AG04450 (cell line): ENCODE data around the gene SNAPC3. TPM values are rescaled to one million over a fixed set of nuclear protein-coding genes. Genes with fewer than 3 reads are reported as not detected.
"Not testable (repeated sequence)": the region's sequence is repeated elsewhere in the genome, so short reads cannot be mapped to it uniquely, and the experiment has no call there.

Source experiments
- CTCF ChIA-PET: fragments of 300-600, 350-600 bp; formaldehyde crosslinking; extraction: SDS; loops from one replicate; lab custom pipeline; 2022; ENCODE audit warnings: antibody characterized with exemption, inconsistent platforms; lab: Charles Lee
- POLR2A ChIA-PET: fragments of 350-600 bp; formaldehyde crosslinking; extraction: SDS; loops from one replicate; lab custom pipeline; 2021; ENCODE audit warnings: antibody characterized with exemption, inconsistent platforms; lab: Yijun Ruan, JAX
- DNase-seq: peaks from one replicate; pipeline ENCODE4 v3.0.0-alpha.2; 2011; ENCODE audit warnings: low read depth, low spot score
- H3K27ac ChIP-seq: one replicate; pipeline ENCODE4 v1.5.1; 2012; ENCODE audit warnings: low read depth, low read length, control low read depth
- H3K27me3 ChIP-seq: one replicate; pipeline ENCODE4 v1.6.0; 2012; ENCODE audit warnings: low read length; ENCODE audit not compliant: control insufficient read depth, insufficient read depth
- H3K4me3 ChIP-seq: 2 replicates; pipeline ENCODE4 v1.5.1; 2011; ENCODE audit warnings: mild to moderate bottlenecking, low read depth, low read length, control low read depth
- H3K9me3 ChIP-seq: 2 replicates; pipeline ENCODE4 v1.5.1; 2012; ENCODE audit warnings: low read length; ENCODE audit not compliant: control insufficient read depth, insufficient read depth
- polyA plus RNA-seq: library from polyadenylated mRNA; depleted of rRNA; stranded (reverse); fragments of >200 nt; gene quantifications from 2 replicates; pipeline ENCODE4 v1.2.3, GENCODE V29; 2011
- TF ChIP-seq, protein P1 (sequence below): IDR thresholded peaks from 2 replicates; pipeline ENCODE4 v1.5.1; 2011; ENCODE audit warnings: low read depth, low read length, control low read depth, inconsistent platforms

The SNAPC3 gene
- polyA plus RNA-seq, 1 experiment, result 45.3 TPM

DNA sequence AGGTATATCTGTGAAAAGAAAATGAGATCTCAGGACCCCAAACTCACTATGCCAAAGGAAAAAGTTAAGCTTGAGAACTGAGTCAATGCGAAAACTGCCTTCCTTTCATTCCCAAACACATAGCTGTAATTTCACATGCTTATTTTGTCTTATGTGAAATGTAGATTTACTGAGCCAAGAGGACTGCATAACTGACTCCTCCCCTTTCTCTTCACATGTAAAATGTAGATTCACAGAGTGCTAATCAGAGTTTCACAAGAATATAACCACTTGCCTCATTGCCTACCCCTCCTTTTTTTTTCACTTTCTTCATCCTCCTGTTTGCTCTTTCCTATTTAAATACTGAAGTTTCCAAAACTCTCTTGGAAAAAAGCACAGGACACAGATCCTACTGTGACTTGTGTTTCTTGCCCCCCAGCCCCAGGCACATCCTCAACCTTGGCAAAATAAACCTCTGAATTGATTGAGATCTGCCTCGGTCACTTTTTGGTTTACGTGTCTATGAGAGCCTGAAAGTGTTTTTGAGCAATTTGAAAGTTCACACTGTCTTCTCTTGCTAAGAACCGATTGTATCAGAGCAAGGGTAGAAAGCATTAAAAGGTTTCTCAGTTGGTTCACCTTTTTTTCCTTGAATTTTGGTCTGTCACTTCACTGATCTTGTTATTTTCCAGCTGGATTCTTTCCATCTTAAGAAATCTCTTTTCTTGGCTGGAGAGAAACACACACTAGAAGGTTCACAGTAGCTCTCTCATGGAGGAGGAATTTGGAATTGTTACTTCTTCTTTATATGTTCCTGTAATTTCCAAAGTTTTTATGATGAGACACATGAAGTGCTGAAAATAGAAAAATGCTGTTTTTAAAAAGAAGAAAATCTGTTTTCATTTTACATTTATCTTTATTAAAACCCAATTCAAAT lies 44.8 kb upstream of the SNAPC3 start:
- no peaks in the 10 kb centered on the region for H3K27me3 ChIP-seq
- peaks cover 4% of the 10 kb centered on the region for H3K9me3 ChIP-seq
- TF ChIP-seq, protein P1, sequence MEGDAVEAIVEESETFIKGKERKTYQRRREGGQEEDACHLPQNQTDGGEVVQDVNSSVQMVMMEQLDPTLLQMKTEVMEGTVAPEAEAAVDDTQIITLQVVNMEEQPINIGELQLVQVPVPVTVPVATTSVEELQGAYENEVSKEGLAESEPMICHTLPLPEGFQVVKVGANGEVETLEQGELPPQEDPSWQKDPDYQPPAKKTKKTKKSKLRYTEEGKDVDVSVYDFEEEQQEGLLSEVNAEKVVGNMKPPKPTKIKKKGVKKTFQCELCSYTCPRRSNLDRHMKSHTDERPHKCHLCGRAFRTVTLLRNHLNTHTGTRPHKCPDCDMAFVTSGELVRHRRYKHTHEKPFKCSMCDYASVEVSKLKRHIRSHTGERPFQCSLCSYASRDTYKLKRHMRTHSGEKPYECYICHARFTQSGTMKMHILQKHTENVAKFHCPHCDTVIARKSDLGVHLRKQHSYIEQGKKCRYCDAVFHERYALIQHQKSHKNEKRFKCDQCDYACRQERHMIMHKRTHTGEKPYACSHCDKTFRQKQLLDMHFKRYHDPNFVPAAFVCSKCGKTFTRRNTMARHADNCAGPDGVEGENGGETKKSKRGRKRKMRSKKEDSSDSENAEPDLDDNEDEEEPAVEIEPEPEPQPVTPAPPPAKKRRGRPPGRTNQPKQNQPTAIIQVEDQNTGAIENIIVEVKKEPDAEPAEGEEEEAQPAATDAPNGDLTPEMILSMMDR, result no peak
- no peak overlapping the region for H3K27ac ChIP-seq
- ChIA-PET CTCF (no interaction called here), POLR2A (interaction anchor here (0.5 kb wide), 1 partner anchor 19 kb away, joined by 8 read pairs; no protein-coding TSS in a partner anchor)
- no peak overlapping the region for H3K4me3 ChIP-seq
- DNase-seq, result no peak

DNA sequence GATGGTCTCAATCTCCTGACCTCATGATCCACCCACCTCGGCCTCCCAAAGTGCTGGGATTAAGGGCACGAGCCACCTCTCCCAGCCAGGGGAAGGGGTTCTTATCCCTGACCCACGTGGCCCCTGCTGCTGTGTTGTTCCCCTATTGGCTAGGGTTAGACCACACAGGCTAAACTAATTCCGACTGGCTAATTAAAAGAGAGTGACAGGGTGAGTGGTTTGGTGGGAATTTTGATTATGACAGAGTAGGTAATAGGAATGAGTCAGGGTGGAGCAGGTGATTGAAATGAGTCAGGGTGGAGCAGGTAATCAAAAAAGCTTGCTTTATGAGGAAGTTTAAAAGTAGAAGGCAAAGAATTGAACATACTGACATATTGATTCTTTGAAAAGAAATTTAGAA lies 43.4 kb upstream of the SNAPC3 start:
- DNase-seq, H3K27me3 ChIP-seq, H3K4me3 ChIP-seq, H3K27ac ChIP-seq, POLR2A ChIA-PET, H3K9me3 ChIP-seq: not testable (repeated sequence)
- CTCF ChIA-PET, result interaction anchor here (0.6 kb wide), 1 partner anchor 88 kb away, joined by 9 read pairs; no protein-coding TSS in a partner anchor

DNA sequence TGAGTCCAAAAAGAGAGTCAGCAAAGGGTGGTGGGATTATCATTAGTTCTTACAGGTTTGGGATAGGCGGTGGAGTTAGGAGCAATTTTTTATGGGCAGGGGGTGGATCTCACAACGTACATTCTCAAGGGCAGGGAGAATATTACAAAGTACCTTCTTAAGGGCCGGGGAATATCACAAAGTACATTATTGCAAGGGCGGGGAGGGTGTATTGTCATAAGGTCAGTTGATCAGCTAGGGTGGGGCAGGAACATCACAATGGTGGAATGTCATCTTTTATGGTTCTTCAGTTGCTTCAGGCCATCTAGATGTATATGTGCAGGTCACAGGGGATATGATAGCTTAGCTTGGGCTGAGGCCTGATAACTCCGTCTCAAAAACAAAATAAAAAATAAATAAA lies 42.8 kb upstream of the SNAPC3 start:
- H3K27ac ChIP-seq, H3K4me3 ChIP-seq, H3K27me3 ChIP-seq, H3K9me3 ChIP-seq, DNase-seq, POLR2A ChIA-PET: not testable (repeated sequence)
- CTCF ChIA-PET, result interaction anchor here (0.6 kb wide), 1 partner anchor 155 kb away, joined by 3 read pairs; no protein-coding TSS in a partner anchor

DNA sequence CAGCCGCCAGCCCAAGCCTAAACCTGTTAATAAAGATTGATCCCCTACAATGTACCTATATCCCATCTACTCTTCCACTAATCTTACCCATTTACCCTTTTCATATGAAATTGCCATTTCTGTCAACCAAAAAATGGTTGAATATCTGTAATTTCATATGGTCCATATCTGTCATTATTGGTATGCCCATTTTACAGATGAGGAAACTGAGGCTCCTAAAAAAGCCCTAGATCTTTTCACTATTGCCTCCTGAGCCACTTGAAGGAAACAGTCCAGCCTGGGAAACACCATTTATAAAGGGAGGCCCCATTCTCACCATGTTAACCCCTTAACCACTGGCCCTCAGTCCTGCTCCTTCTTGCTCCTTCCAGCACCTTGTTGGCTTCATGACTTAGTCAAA lies 41.2 kb upstream of the SNAPC3 start:
- H3K27ac ChIP-seq, result no peak overlapping the region
- H3K9me3 ChIP-seq, result no peaks in the 10 kb centered on the region
- DNase-seq, result no peak
- POLR2A ChIA-PET, result no interaction called here
- H3K4me3 ChIP-seq, result no peak overlapping the region
- CTCF ChIA-PET, result no interaction called here
- H3K27me3 ChIP-seq, result no peaks in the 10 kb centered on the region
- TF ChIP-seq, protein P1, result no peak

DNA sequence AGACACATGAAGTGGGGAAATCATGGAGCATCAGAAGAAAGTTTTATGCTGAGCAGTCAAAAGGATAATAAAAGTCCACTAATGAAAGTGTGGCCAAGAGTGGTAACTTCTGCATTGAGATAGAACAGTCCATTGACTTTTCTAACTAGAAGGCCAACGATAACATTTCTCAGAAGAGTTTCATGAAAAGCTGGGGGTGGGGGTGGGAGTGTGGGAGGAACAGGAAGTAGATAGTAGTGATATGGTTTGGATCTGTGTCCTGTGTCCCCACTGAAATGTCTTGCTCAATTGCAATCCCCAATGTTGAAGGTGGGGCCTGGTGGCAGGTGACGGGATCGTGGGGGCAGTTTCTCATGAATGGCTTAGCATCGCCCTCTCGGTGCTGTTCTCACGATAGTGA lies 36.2 kb upstream of the SNAPC3 start:
- no peak for DNase-seq
- CTCF ChIA-PET, result no interaction called here
- POLR2A ChIA-PET, result no interaction called here
- TF ChIP-seq, protein P1, result no peak
- Histone ChIP-seq H3K9me3 (no peaks in the 10 kb centered on the region), H3K27me3 (no peaks in the 10 kb centered on the region), H3K4me3 (no peak overlapping the region), H3K27ac (no peak overlapping the region)

DNA sequence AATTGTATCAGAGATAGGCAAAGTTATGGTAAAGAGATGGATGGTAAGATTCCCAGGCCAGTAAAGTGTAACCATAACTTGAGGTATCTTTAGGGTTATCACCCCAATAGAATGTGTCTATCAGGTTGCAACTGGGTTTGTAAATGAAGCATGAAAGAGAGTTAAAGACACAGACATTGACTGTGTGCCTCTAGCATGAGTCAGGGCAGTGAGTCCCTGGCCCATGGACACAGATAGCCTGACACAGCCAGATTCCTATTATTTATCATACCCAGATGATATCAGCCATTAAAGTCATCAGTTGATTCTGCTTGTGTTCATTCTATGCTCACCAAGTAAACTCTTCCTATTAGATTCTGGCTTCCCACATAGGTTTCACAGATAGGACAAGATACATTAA lies 33.5 kb upstream of the SNAPC3 start:
- no peak for DNase-seq
- TF ChIP-seq, protein P1, result no peak
- POLR2A ChIA-PET, result no interaction called here
- H3K4me3 ChIP-seq, result no peak overlapping the region
- CTCF ChIA-PET, result no interaction called here
- H3K27me3 ChIP-seq, result no peaks in the 10 kb centered on the region
- H3K9me3 ChIP-seq, result no peaks in the 10 kb centered on the region
- H3K27ac ChIP-seq, result no peak overlapping the region
